Osteoblast (primary cell): ENCODE measurements around the gene NUP50. TPM values are rescaled to one million over a fixed set of nuclear protein-coding genes. Genes with fewer than 3 reads are reported as not detected.

ENCODE experiments used
- DNase-seq: peaks from one replicate; pipeline ENCODE4 v3.0.0; 2011; ENCODE audit warnings: low spot score, mixed read lengths; ENCODE audit not compliant: insufficient read length; ENCODE audit errors: missing footprints
- H2AFZ ChIP-seq: 2 replicates; pipeline ENCODE4 v1.6.0; 2011; ENCODE audit warnings: mild to moderate bottlenecking, low read length
- H3K27ac ChIP-seq: 2 replicates; pipeline ENCODE4 v1.5.1; 2011; ENCODE audit warnings: mild to moderate bottlenecking, low read depth, low read length, moderate library complexity
- H3K27me3 ChIP-seq: 2 replicates; pipeline ENCODE4 v1.6.0; 2012; ENCODE audit warnings: mild to moderate bottlenecking, control low read depth, inconsistent platforms, low read length, moderate library complexity; ENCODE audit not compliant: insufficient read depth
- H3K36me3 ChIP-seq: 2 replicates; pipeline ENCODE4 v1.5.1; 2011; ENCODE audit warnings: mild to moderate bottlenecking, low read length, control low read depth, moderate library complexity; ENCODE audit not compliant: insufficient read depth
- H3K4me1 ChIP-seq: 2 replicates; pipeline ENCODE4 v1.5.1; 2011; ENCODE audit warnings: mild to moderate bottlenecking, low read length, control low read depth, moderate library complexity; ENCODE audit not compliant: insufficient read depth
- H3K4me2 ChIP-seq: 2 replicates; pipeline ENCODE4 v1.6.0; 2011; ENCODE audit warnings: mild to moderate bottlenecking, low read length; ENCODE audit not compliant: insufficient read depth
- H3K4me3 ChIP-seq: fragments of 200-600 bp; sonication (generic); 3 replicates; pipeline ENCODE4 v1.5.1; 2012; ENCODE audit warnings: mild to moderate bottlenecking, low read length, inconsistent platforms; ENCODE audit not compliant: insufficient read depth
- H3K79me2 ChIP-seq: 2 replicates; pipeline ENCODE4 v1.6.0; 2012; ENCODE audit warnings: mild to moderate bottlenecking, low read length, control low read depth, inconsistent platforms; ENCODE audit not compliant: insufficient read depth
- H3K9me3 ChIP-seq: 2 replicates; pipeline ENCODE4 v1.5.1; 2011; ENCODE audit warnings: low read depth, low read length, control low read depth
- H4K20me1 ChIP-seq: 2 replicates; pipeline ENCODE4 v1.6.0; 2012; ENCODE audit warnings: mild to moderate bottlenecking, low read length, control low read depth; ENCODE audit not compliant: insufficient read depth
- CTCF ChIP-seq: IDR thresholded peaks from 2 replicates; pipeline ENCODE4 v1.5.1; 2011; ENCODE audit warnings: mild to moderate bottlenecking, low read depth, low read length, moderate library complexity; ENCODE audit errors: extremely low read depth
- total RNA-seq: library from RNA; depleted of rRNA; stranded (reverse); fragments of >200 nt; gene quantifications from 2 replicates; pipeline ENCODE4 v1.2.3, GENCODE V29; 2012

Gene NUP50
- 34.8 and 54.3 TPM in 2 replicates for total RNA-seq

GRCh38 chr22:45163451-45164269 lies at the start of gene NUP50:
TSS of gene NUP50 (plus strand) at chr22:45163925. CDS start at chr22:45168178, 4,253 bp downstream.
- H3K4me3 ChIP-seq, result peak within 1 kb of the TSS; percentile 90
- peaks cover 85% of the 10 kb centered on the region for H3K79me2 ChIP-seq
- H4K20me1 ChIP-seq, result no peaks in the 10 kb centered on the region
- H3K27me3 ChIP-seq, result no peaks in the 10 kb centered on the region
- no peaks in the 10 kb centered on the region for H3K9me3 ChIP-seq
- TF ChIP-seq CTCF, result peak; percentile 5
- peak; percentile 99 for DNase-seq
- peak within 1 kb of the TSS; percentile 88 for H3K4me2 ChIP-seq
- peak within 1 kb of the TSS; percentile 88 for H3K27ac ChIP-seq
- peak within 1 kb of the TSS; percentile 68 for H2AFZ ChIP-seq
- H3K4me1 ChIP-seq, result peaks cover 36% of the 10 kb centered on the region
- peaks cover 17% of the 10 kb centered on the region for H3K36me3 ChIP-seq

- Histone ChIP-seq H3K79me2 (no peaks in the 10 kb centered on the region), H4K20me1 (no peaks in the 10 kb centered on the region), H3K36me3 (no peaks in the 10 kb centered on the region), H3K4me2 (no peak overlapping the region), H3K4me3 (no peak overlapping the region), H2AFZ (no peak overlapping the region), H3K27ac (no peak overlapping the region), H3K27me3 (no peaks in the 10 kb centered on the region), H3K4me1 (peaks cover 12% of the 10 kb centered on the region), H3K9me3 (no peaks in the 10 kb centered on the region)
- TF ChIP-seq CTCF, result no peak
- no peak for DNase-seq
Observed at GRCh38 chr22:45120440-45120839, 43.3 kb upstream of the NUP50 start.

GRCh38 chr22:45120931-45121330 lies 42.8 kb upstream of the NUP50 start:
- H2AFZ ChIP-seq, result no peak overlapping the region
- no peaks in the 10 kb centered on the region for H3K27me3 ChIP-seq
- peaks cover 17% of the 10 kb centered on the region for H3K4me1 ChIP-seq
- no peaks in the 10 kb centered on the region for H3K9me3 ChIP-seq
- H3K4me2 ChIP-seq, result no peak overlapping the region
- TF ChIP-seq CTCF, result no peak
- no peaks in the 10 kb centered on the region for H3K79me2 ChIP-seq
- no peak for DNase-seq
- no peaks in the 10 kb centered on the region for H3K36me3 ChIP-seq
- H3K4me3 ChIP-seq, result no peak overlapping the region
- H4K20me1 ChIP-seq, result no peaks in the 10 kb centered on the region
- no peak overlapping the region for H3K27ac ChIP-seq

- no peak for TF ChIP-seq CTCF
- H3K27me3 ChIP-seq, result no peaks in the 10 kb centered on the region
- H3K27ac ChIP-seq, result peak overlapping the region; percentile 72
- peak overlapping the region; percentile 54 for H3K4me2 ChIP-seq
- H2AFZ ChIP-seq, result peak overlapping the region; percentile 13
- peak; percentile 46 for DNase-seq
- no peak overlapping the region for H3K4me3 ChIP-seq
- peaks cover 38% of the 10 kb centered on the region for H3K4me1 ChIP-seq
- H3K79me2 ChIP-seq, result no peaks in the 10 kb centered on the region
- H4K20me1 ChIP-seq, result no peaks in the 10 kb centered on the region
- H3K36me3 ChIP-seq, result no peaks in the 10 kb centered on the region
- H3K9me3 ChIP-seq, result no peaks in the 10 kb centered on the region
Observed at GRCh38 chr22:45124176-45124847, 39.4 kb upstream of the NUP50 start.
